Stomach (tissue), 4 donors: ENCODE measurements around the gene EIF4G1.
A peak's percentile ranks its signal among the peaks of the same experiment; 100 is the strongest.

Experiments
- POLR2A ChIP-seq, 4 donors: fragments of 450-650 bp; IDR thresholded peaks; one replicate each; pipeline ENCODE4 v1.6.1; 2016; ENCODE audit warnings: antibody characterized with exemption in 4 of 4, control low read depth in 2 of 4, mild to moderate bottlenecking in 1 of 4, moderate library complexity in 1 of 4
- TF ChIP-seq, protein P1 (sequence below), 7 experiments: fragments of 450-650 bp in 4 of 7; fragments of 200-600 bp in 3 of 7; sonication (generic) in 3 of 7; IDR thresholded peaks; one replicate each; pipeline ENCODE4 v1.5.1; 2016 to 2019; ENCODE audit warnings: antibody characterized with exemption in 7 of 7, control low read depth in 2 of 7, mild to moderate bottlenecking in 1 of 7

DNA sequence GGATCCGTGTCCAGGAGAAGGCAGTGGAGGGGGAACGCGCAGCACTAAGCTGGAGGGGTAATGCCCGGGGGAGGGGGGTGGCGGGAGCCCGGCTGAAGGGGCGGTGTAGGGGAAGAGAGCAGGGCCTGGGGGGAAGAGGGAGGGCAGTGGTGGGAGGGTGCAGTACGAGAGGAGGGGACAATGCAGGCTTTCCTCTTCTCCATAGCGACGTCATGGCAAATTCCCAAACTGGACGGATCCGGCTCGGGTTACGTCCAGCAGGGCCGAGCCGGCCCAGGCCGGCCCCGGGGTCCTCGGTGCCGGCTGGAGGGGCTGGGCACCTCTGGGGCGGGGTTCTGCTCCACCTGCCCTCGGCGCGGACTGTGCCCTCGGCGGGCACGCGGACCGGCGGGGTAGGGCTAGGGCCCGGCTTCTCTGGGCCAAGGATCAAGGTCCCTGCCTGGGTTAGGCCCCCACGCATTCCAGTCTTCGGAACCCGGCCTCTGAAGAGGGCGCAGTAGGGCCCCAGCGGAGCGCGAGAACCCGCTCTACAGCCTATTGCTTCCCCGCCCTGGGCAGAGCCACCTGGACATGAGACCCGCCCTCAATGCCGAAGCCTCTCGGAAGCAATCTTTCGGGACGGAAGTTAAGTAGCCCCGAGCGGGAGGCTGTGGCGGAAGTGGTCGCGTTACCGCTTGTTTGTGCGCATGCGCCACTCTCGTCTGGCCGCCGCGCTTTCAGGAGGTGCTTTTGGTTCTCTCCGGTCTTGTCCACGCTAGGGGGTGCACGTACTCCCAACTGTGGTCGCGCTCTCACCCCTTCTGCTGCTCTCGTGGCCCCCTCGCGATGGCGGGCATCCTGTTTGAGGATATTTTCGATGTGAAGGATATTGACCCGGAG, 48.5 kb downstream of the EIF4G1 start:
- TF ChIP-seq, protein P1, sequence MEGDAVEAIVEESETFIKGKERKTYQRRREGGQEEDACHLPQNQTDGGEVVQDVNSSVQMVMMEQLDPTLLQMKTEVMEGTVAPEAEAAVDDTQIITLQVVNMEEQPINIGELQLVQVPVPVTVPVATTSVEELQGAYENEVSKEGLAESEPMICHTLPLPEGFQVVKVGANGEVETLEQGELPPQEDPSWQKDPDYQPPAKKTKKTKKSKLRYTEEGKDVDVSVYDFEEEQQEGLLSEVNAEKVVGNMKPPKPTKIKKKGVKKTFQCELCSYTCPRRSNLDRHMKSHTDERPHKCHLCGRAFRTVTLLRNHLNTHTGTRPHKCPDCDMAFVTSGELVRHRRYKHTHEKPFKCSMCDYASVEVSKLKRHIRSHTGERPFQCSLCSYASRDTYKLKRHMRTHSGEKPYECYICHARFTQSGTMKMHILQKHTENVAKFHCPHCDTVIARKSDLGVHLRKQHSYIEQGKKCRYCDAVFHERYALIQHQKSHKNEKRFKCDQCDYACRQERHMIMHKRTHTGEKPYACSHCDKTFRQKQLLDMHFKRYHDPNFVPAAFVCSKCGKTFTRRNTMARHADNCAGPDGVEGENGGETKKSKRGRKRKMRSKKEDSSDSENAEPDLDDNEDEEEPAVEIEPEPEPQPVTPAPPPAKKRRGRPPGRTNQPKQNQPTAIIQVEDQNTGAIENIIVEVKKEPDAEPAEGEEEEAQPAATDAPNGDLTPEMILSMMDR (IDR thresholded peaks at IDR 0.05), result peak in 4 of 7 experiments; percentile 31 to 57 (median 44)
- TF ChIP-seq POLR2A (IDR thresholded peaks at IDR 0.05), result peak in 1 of 4 donors; percentile 49
